Testis (tissue), 5 donors: ENCODE results near the gene RPE65. TPM values are rescaled to one million over a fixed set of nuclear protein-coding genes. Genes with fewer than 3 reads are reported as not detected.
A peak's percentile ranks its signal among the peaks of the same experiment; 100 is the strongest.

Experiments used
- DNase-seq: peaks from one replicate; pipeline ENCODE4 v3.0.0-alpha.2; 2019
- H3K27ac ChIP-seq, 2 donors: fragments of 200-600 bp; sonication (generic); one replicate each; pipeline ENCODE4 v1.5.1; 2019
- H3K27me3 ChIP-seq: fragments of 200-600 bp; sonication (generic); one replicate; pipeline ENCODE4 v1.5.1; 2019
- H3K36me3 ChIP-seq: fragments of 200-600 bp; sonication (generic); one replicate; pipeline ENCODE4 v1.5.1; 2017; ENCODE audit warnings: low read depth; ENCODE audit errors: missing control alignments
- H3K4me1 ChIP-seq: fragments of 200-600 bp; sonication (generic); one replicate; pipeline ENCODE4 v1.5.1; 2019
- H3K4me3 ChIP-seq, 2 donors: fragments of 200-600 bp; sonication (generic); one replicate each; pipeline ENCODE4 v1.5.1; 2017 to 2019
- H3K9me3 ChIP-seq: fragments of 200-600 bp; sonication (generic); one replicate; pipeline ENCODE4 v1.5.1; 2017
- POLR2A ChIP-seq: fragments of 450-650 bp; IDR thresholded peaks from one replicate; pipeline ENCODE4 v1.6.1; 2017; ENCODE audit warnings: antibody characterized with exemption, mild to moderate bottlenecking, moderate library complexity
- WGBS, 2 donors: methylation state at CpG; one replicate each; pipeline ENCODE4 v1.1.5; 2018; 5-methylcytosine and 5-hydroxymethylcytosine counted together
- intact Hi-C: fragments of 100-400 bp; cut with DNase I; formaldehyde crosslinking; loops from one replicate; pipeline ENCODE4 v1.15.1; 2023; ENCODE audit warnings: low total_unique reads
- long read RNA-seq, 2 donors: transcript quantifications; one replicate each; lab custom pipeline, GENCODE V29; 2026
- polyA plus RNA-seq: library from polyadenylated mRNA; stranded (reverse); fragments of 350-450 nt; fragmentation: Illumina TruSeq; extraction: RNeasy Lipid Tissue Mini Kit (QIAGEN cat#74804); gene quantifications from one replicate; pipeline ENCODE4 v1.2.3, GENCODE V29; 2014; ENCODE audit warnings: low read depth, low replicate concordance; ENCODE audit not compliant: insufficient read depth
- total RNA-seq, 2 donors: library from RNA; depleted of rRNA; stranded (reverse); fragments of >200 nt; gene quantifications; one replicate each; pipeline ENCODE4 v1.2.3, GENCODE V29; 2016
- TF ChIP-seq, protein P1 (sequence below), 3 experiments: fragments of 450-650 bp in 2 of 3; fragments of 200-600 bp in 1 of 3; sonication (generic) in 1 of 3; IDR thresholded peaks; one replicate each; pipeline ENCODE4 v1.5.1; 2016 to 2019; ENCODE audit warnings: antibody characterized with exemption in 3 of 3, mild to moderate bottlenecking in 2 of 3, moderate library complexity in 1 of 3

RPE65 gene
- total RNA-seq (under 1 TPM in 1 of 2 donors, not detected in 1; 0.16 TPM), polyA plus RNA-seq (0.42 TPM)
- long read RNA-seq, donor 1, partial matches to known transcripts, result 0 of 1 reads
- long read RNA-seq, donor 1, other reads (novel, unspliced or antisense), result 0 of 1 reads
- long read RNA-seq, donor 2, result 0 reads

DNA sequence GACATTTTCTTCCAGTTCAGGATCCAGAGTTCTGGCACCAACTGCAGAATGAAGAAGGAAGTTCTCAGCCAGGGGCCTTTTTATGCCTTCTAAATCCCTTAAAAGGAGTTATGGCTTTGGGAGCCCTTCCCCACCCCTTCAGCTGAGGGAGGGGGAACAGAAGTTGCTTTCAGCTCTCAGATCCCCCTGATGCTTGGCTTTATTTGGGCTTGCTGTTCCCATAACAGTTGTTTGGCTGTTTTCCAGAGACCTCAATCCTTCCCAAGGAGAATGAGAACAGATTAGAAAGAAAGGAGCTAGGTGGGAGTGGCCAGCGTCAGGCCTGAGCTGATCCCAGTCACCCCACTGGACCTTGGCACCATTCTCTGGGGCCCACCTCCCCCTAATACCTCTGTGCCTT lies at the start of gene RPE65:
Gene RPE65, minus strand, starts transcription at position 54 of the 400 bp plus-strand sequence. Its CDS starts 49 bp downstream, at position 5.
- intact Hi-C loops, result no loop called here

DNA sequence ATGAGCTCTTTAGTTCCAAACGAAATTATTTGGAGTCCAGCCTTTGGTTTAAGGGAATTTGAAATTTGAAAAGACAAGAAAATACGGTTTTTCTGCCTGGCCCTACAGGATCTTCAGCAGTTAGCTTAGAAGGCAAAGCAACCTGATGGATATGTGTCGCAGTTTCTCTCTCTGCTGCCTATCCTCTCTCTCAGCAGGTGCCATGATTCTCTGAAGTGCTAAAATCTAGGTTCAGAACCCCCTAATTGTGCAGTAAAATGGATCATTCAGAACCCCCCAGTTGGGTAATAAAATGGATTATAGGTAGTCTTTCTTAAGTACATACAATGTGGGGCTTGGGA lies 47.6 kb upstream of the RPE65 start:
- intact Hi-C loops, result no loop called here
- no peak for DNase-seq
- Histone ChIP-seq H3K4me1 (peaks cover 8% of the 10 kb centered on the region), H3K9me3 (no peaks in the 10 kb centered on the region), H3K27ac (peak overlapping the region; percentile 40 to 73), H3K4me3 (peak overlapping the region; percentile 57 to 69), H3K27me3 (no peaks in the 10 kb centered on the region), H3K36me3 (no peaks in the 10 kb centered on the region)
- no peak for TF ChIP-seq POLR2A
- TF ChIP-seq, protein P1, sequence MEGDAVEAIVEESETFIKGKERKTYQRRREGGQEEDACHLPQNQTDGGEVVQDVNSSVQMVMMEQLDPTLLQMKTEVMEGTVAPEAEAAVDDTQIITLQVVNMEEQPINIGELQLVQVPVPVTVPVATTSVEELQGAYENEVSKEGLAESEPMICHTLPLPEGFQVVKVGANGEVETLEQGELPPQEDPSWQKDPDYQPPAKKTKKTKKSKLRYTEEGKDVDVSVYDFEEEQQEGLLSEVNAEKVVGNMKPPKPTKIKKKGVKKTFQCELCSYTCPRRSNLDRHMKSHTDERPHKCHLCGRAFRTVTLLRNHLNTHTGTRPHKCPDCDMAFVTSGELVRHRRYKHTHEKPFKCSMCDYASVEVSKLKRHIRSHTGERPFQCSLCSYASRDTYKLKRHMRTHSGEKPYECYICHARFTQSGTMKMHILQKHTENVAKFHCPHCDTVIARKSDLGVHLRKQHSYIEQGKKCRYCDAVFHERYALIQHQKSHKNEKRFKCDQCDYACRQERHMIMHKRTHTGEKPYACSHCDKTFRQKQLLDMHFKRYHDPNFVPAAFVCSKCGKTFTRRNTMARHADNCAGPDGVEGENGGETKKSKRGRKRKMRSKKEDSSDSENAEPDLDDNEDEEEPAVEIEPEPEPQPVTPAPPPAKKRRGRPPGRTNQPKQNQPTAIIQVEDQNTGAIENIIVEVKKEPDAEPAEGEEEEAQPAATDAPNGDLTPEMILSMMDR (IDR thresholded peaks at IDR 0.05), result no peak
- WGBS, 2 donors, result 3 to 10% methylated on average over 3 of the region's 3 CpGs

More for the DNA sequence above, at the start of gene RPE65:
- Histone ChIP-seq H3K4me3 (no peak within 1 kb of the TSS), H3K4me1 (no peaks in the 10 kb centered on the region), H3K9me3 (no peaks in the 10 kb centered on the region), H3K27ac (no peak within 1 kb of the TSS), H3K36me3 (no peaks in the 10 kb centered on the region), H3K27me3 (no peaks in the 10 kb centered on the region)
- 15 to 55% methylated on average over 1 of the region's 1 CpG for WGBS, 2 donors
- no peak for DNase-seq
- TF ChIP-seq, protein P1 (IDR thresholded peaks at IDR 0.05), result no peak
- no peak for TF ChIP-seq POLR2A

DNA sequence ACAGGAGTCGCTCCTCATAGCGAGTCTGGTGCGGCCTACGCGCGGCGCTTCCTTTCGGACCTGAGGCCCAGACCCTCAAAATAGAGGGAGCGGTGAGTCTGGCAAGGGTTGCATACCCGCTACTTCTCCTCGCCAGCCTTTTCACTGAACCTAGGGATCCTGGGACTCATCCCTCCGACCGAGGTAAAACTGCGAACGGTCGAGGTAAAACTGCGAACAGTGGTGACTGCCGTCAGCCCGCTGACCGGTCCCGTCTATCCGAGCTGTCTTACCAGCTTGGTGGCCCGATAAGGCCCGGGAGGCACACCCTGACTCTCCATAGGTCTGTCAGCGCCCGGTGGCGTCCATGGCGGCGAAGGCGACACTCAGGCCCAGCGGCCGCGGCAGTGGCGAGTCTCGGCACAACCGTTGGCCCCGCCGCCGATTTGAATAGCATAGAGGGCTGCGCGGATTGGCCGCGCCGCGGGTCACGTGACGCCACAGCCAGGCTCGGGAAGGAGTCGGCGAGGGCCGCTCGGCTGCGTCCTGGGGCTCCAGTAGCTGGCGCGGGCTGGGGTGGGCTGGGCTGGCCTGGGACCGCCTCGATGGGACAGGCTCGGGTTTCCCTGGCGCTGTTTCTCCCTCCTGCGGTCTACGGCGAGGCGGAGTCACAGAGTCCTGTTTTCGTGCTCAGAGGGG lies 47.1 kb upstream of the RPE65 start, which contains the start of gene DEPDC1:
Gene DEPDC1, minus strand, starts transcription at position 403 of the 678 bp plus-strand sequence. Its CDS starts 83 bp downstream, at position 320.
- H3K4me3 ChIP-seq, result peak within 1 kb of the TSS; percentile 57 to 69
- intact Hi-C loops, result no loop called here
- no peaks in the 10 kb centered on the region for H3K9me3 ChIP-seq
- DNase-seq, result peak; percentile 96
- peak within 1 kb of the TSS; percentile 40 to 73 for H3K27ac ChIP-seq
- H3K4me1 ChIP-seq, result peaks cover 8% of the 10 kb centered on the region
- TF ChIP-seq, protein P1 (IDR thresholded peaks at IDR 0.05), result no peak
- TF ChIP-seq POLR2A, result no peak
- H3K36me3 ChIP-seq, result no peaks in the 10 kb centered on the region
- 0 to 1% methylated on average over 20 to 51 of the region's 64 CpGs for WGBS, 2 donors
- no peaks in the 10 kb centered on the region for H3K27me3 ChIP-seq

DNA sequence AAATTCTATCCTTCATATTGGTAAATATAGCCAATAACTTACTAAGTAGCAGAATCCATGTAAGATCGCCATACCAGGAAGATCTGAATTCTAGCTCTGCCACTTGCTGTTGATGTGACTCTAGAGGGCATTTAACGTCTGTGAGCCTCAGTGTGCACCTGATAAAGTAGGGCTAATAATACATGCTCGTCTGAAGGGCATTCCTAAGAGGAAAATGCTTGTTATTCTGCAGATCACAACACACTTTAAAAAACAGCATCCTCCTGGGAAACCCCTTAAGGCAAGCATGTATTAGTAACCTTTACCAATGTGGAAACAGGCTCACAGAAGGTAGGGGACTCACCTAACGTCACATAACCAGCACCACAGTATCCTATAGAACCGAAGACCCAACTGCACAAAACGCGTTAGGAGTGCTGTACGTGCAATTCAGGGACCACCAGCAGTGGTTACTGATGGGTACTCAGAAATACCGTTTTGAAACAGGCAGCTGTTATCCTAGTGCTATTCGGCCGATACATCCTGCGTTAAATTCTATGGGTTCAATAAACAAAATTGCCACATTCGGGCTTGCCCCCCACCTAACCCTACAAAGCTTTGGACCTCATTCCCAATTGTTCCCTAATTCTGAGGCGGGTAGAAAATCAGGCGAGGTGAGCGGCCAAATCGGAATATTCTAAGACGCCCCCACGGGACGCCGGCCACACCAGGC lies 46.4 kb upstream of the RPE65 start:
- no peaks in the 10 kb centered on the region for H3K27me3 ChIP-seq
- H3K36me3 ChIP-seq, result no peaks in the 10 kb centered on the region
- H3K9me3 ChIP-seq, result no peaks in the 10 kb centered on the region
- H3K4me3 ChIP-seq, result peak overlapping the region; percentile 57 to 69
- intact Hi-C loops, result no loop called here
- TF ChIP-seq, protein P1 (IDR thresholded peaks at IDR 0.05), result no peak
- no peak for TF ChIP-seq POLR2A
- H3K4me1 ChIP-seq, result peaks cover 8% of the 10 kb centered on the region
- WGBS, 2 donors, result 7 to 9% methylated on average over 17 to 21 of the region's 21 CpGs
- no peak for DNase-seq
- H3K27ac ChIP-seq, result peak overlapping the region; percentile 40 to 73
